ENCODE results near the gene ZDHHC14.

GRCh38 chr6:157333537-157333936 lies 47.5 kb upstream of the ZDHHC14 start:
- TF ChIP-seq CTCF (IDR thresholded peaks at IDR 0.05; ENCODE audit: insufficient read depth, low read length) (no peak), POLR2AphosphoS5 (IDR thresholded peaks at IDR 0.05; ENCODE audit: low read depth) (no peak), REST (IDR thresholded peaks at IDR 0.05; ENCODE audit: insufficient replicate concordance, low read depth) (no peak), GABPA (IDR thresholded peaks at IDR 0.05; ENCODE audit: low read depth) (no peak)
